ENCODE data around the gene TAS1R2. TPM values are rescaled to one million over a fixed set of nuclear protein-coding genes. Genes with fewer than 3 reads are reported as not detected.

TAS1R2 gene
- total and polyA plus RNA-seq, 9 of the 15 experiments (the other 6 are each of a cell fraction or from before 2014, with no cell fraction given) = not detected

GRCh38 chr1:18875107-18875795 lies 15.8 kb upstream of the TAS1R2 start (continued):
- TF ChIP-seq BCLAF1 (IDR thresholded peaks at IDR 0.05; ENCODE audit: borderline replicate concordance in 1 of 2, control insufficient read depth in 1 of 2, low read depth in 2 of 2, low read length in 1 of 2) = no peak
- TF ChIP-seq HNRNPLL (IDR thresholded peaks at IDR 0.05; ENCODE audit: low read depth, low read length, poor library complexity, severe bottlenecking) = no peak
- TF ChIP-seq CBX5 (IDR thresholded peaks at IDR 0.05; ENCODE audit: borderline replicate concordance, low read depth) = no peak
- TF ChIP-seq ZNF24 (IDR thresholded peaks at IDR 0.05) = no peak
- no peak for TF ChIP-seq PYGO2 (tag; IDR thresholded peaks at IDR 0.05)
- TF ChIP-seq REST (IDR thresholded peaks at IDR 0.05; ENCODE audit: borderline replicate concordance) = peak; percentile 71; the same call in 1 of the 2 replicates
- TF ChIP-seq REST (CRISPR knock-in tag; IDR thresholded peaks at IDR 0.05; ENCODE audit: low read depth) = no peak
- TF ChIP-seq PATZ1 (CRISPR knock-in tag; IDR thresholded peaks at IDR 0.05; ENCODE audit: borderline replicate concordance) = no peak
- TF ChIP-seq ZFP91 (CRISPR knock-in tag; IDR thresholded peaks at IDR 0.05) = no peak
- no peak for TF ChIP-seq NCOR1 (IDR thresholded peaks at IDR 0.05)
- TF ChIP-seq POLR2H (tag; IDR thresholded peaks at IDR 0.05; ENCODE audit: low read depth) = no peak
- TF ChIP-seq TGIF2 (CRISPR knock-in tag; IDR thresholded peaks at IDR 0.05) = no peak
